Measurements from ENCODE around the gene TRANK1. TPM values are rescaled to one million over a fixed set of nuclear protein-coding genes. Genes with fewer than 3 reads are reported as not detected.

TRANK1 gene
- total and polyA plus RNA-seq, 2 experiments from 2014 or later = 1.8 to 6.7 TPM

Small RNA genes within 50 kb of the gene (small RNA-seq; reads per million reads assigned to genes)
- gene RNU6ATAC4P (ENCODE audit: low replicate concordance) = not detected

Other genes starting within 250 kb of the TRANK1 start
- gene DCLK3, start 180.5 kb downstream of the TRANK1 start, total RNA-seq (2014; rRNA removed; shearing (Covaris generic)) = 0.62 and 0.66 TPM in 2 replicates
- gene DCLK3, start 180.5 kb downstream of the TRANK1 start, polyA plus RNA-seq (2016; fragmentation: Nextera tagmentation; extraction: Ambion mirVana) = 0.40 TPM in 2 replicates
- 7.0 and 10.6 TPM in 2 replicates for gene EPM2AIP1, start 48.1 kb upstream of the TRANK1 start, total RNA-seq (2014; rRNA removed; shearing (Covaris generic))
- 5.0 and 7.2 TPM in 2 replicates for gene EPM2AIP1, start 48.1 kb upstream of the TRANK1 start, polyA plus RNA-seq (2016; fragmentation: Nextera tagmentation; extraction: Ambion mirVana)
- 52.0 and 58.0 TPM in 2 replicates for gene MLH1, start 48.5 kb upstream of the TRANK1 start, total RNA-seq (2014; rRNA removed; shearing (Covaris generic))
- 31.7 and 32.4 TPM in 2 replicates for gene MLH1, start 48.5 kb upstream of the TRANK1 start, polyA plus RNA-seq (2016; fragmentation: Nextera tagmentation; extraction: Ambion mirVana)
- 27.5 and 29.0 TPM in 2 replicates for gene LRRFIP2, start 229.5 kb upstream of the TRANK1 start, total RNA-seq (2014; rRNA removed; shearing (Covaris generic))
- gene LRRFIP2, start 229.5 kb upstream of the TRANK1 start, polyA plus RNA-seq (2016; fragmentation: Nextera tagmentation; extraction: Ambion mirVana) = 20.3 TPM in 2 replicates